Choroid plexus epithelial cell (primary cell): ENCODE results near the gene UIMC1.
"Not testable (repeated sequence)": the region's sequence is repeated elsewhere in the genome, so short reads cannot be mapped to it uniquely, and the experiment has no call there.

Experiments
- DNase-seq: peaks from one replicate; pipeline ENCODE4 v3.0.0-alpha.2; 2010; ENCODE audit warnings: low read depth
- H3K4me3 ChIP-seq: 2 replicates; pipeline ENCODE4 v1.5.1; 2011; ENCODE audit warnings: low read depth, mild to moderate bottlenecking, control low read depth, low read length, moderate library complexity
- TF ChIP-seq, protein P1 (sequence below): conservative IDR thresholded peaks from 2 replicates; pipeline ENCODE4 v1.5.1; 2011; ENCODE audit warnings: low read depth, mild to moderate bottlenecking, control low read depth, inconsistent platforms, low read length, moderate library complexity

The UIMC1 gene

DNA sequence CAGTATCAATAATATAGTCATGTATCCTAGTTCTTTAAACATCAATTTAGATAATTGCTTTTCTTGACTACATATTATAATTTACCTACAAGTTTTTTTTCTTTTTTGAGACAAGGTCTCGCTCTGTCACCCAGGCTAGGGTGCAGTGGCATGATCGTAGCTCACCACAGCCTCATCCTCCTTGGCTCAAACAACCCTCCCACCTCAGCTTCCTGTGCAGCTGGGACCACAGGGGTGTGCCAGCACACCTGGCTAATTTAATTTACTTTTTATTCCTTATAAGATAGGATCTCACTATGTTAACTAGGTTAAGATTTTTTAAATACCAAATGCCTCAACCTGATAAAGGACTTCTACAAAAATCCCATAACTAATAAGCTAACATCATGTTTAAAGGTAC is 21.1 kb downstream of the UIMC1 start:
- TF ChIP-seq, protein P1, sequence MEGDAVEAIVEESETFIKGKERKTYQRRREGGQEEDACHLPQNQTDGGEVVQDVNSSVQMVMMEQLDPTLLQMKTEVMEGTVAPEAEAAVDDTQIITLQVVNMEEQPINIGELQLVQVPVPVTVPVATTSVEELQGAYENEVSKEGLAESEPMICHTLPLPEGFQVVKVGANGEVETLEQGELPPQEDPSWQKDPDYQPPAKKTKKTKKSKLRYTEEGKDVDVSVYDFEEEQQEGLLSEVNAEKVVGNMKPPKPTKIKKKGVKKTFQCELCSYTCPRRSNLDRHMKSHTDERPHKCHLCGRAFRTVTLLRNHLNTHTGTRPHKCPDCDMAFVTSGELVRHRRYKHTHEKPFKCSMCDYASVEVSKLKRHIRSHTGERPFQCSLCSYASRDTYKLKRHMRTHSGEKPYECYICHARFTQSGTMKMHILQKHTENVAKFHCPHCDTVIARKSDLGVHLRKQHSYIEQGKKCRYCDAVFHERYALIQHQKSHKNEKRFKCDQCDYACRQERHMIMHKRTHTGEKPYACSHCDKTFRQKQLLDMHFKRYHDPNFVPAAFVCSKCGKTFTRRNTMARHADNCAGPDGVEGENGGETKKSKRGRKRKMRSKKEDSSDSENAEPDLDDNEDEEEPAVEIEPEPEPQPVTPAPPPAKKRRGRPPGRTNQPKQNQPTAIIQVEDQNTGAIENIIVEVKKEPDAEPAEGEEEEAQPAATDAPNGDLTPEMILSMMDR: no peak
- H3K4me3 ChIP-seq: no peak overlapping the region
- DNase-seq: no peak

DNA sequence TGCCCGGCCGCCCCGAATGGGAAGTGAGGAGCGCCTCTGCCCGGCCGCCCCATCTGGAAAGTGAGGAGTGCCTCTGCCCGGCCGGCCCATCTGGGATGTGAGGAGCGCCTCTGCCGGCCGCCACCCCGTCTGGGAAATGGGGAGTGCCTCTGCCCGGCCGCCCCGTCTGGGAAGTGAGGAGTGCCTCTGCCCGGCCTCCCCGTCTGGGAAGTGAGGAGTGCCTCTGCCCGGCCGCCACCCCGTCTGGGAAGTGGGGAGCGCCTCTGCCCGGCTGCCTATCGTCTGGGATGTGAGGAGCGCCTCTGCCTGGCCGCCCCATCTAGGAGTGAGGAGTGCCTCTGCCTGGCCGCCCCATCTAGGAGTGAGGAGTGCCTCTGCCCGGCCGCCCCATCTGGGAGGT is 22.4 kb downstream of the UIMC1 start:
- not testable (repeated sequence) for DNase-seq

DNA sequence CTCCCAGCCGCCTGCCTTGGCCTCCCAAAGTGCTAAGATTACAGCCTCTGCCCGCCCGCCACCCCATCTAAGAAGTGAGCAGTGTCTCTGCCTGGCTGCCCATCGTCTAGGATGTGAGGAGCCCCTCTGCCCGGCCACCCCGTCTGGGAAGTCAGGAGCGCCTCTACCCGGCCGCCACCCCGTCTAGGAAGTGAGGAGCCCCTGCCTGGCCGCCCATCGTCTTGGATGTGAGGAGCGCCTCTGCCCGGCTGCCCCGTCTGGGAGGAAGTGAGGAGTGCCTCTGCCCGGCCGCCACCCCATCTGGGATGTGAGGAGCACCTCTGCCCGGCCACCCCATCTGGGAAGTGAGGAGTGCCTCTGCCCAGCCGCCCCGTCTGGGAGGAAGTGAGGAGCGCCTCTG is 23.0 kb downstream of the UIMC1 start:
- H3K4me3 ChIP-seq, DNase-seq: not testable (repeated sequence)

More for the DNA sequence above, 22.4 kb downstream of the UIMC1 start:
- H3K4me3 ChIP-seq: not testable (repeated sequence)

DNA sequence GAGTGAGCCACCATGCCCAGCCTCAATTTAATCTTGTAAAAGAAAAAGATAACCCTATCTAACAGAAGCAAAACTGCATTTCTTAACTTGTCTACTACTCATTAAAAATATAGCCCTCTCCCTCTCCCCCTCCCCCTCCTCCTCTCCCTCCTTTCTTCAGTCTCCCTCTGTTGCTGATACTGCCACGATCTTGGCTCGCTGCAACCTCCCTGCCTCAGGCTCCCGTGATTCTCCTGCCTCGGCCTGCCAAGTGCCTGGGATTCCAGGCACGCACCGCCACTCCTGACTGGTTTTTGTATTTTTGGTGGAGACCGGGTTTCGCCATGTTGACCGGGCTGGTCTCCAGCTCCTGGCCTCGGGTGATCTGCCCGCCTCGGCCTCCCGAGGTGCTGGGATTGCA is 23.5 kb downstream of the UIMC1 start:
- not testable (repeated sequence) for H3K4me3 ChIP-seq, DNase-seq

DNA sequence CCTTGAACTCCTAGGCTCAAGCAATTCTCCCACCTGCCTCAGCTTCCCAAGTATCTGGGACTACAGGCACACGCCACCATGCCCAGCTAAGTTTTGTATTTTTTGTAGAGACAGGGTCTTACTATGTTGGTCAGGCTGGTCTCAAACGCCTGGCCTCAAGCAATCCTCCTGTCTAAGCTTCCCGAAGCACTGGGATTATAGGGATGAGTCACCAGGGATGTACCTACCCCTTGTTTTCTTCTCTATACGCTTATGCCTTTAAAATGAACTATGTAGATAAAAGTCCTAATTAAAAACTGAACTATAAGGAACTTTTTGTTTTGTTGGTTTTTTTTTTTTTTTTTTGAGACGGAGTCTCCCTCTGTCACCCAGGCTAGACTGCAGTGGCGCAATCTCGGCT is 25.8 kb downstream of the UIMC1 start:
- TF ChIP-seq, protein P1: no peak
- H3K4me3 ChIP-seq: no peak overlapping the region
- no peak for DNase-seq

DNA sequence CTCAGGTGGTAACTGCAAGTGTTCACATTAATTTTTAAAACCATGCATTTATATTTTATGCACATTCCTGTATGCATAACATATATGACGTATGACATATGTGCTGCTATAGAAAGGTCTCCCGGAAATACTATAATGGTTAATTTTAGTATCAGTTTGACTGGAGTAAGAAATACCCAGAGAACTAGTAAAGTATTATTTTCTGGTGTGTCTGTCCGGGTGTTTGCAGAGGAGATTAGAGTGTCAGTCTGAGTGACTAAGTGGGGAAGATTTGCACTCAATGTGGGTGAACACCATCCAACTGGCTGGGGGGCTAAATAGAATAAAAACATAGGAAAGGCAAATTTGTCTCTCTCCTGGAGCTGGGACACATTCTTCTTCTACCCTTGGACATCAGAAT is 26.9 kb downstream of the UIMC1 start:
- H3K4me3 ChIP-seq: no peak overlapping the region
- TF ChIP-seq, protein P1: no peak
- no peak for DNase-seq

DNA sequence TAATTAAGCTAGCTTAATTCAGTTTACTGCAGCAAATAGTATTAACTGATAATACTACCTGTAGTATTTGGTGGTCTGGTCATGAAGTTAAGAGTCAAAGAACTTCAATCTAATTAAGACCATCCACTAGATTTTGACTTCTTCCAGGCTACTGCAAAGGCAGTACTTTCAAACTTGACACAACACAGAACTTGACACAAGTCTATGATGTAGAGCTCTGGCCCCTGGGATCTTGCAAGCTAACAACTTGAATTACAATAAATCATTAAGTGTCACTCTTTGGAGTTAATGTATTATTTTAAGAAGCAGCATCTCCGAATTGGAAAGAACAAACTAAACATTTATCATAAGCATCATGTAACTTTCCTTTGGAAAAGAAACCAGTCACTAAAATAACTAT is 40.9 kb downstream of the UIMC1 start:
- H3K4me3 ChIP-seq: no peak overlapping the region
- no peak for DNase-seq
- TF ChIP-seq, protein P1: no peak

DNA sequence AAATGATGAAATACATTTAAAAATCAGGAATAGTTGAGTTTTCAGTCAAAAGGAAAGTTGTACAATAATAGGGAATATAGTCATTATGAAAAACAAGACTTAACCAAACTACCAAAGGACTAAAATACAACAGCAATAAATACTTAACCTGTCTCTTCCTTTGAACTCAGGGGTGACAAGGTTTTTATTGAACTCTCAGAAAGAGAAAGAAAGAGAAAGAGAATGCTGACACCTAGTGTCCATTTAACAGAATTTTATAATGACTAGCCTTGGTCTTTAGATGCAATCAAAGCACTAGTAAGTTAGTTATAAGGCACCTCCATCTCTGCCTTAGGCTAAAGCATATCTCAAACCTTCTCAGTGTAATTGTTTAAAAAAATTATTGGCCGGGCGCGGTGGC is 47.5 kb downstream of the UIMC1 start:
- H3K4me3 ChIP-seq: no peak overlapping the region
- DNase-seq: peak; percentile 53
- TF ChIP-seq, protein P1: peak; percentile 39

DNA sequence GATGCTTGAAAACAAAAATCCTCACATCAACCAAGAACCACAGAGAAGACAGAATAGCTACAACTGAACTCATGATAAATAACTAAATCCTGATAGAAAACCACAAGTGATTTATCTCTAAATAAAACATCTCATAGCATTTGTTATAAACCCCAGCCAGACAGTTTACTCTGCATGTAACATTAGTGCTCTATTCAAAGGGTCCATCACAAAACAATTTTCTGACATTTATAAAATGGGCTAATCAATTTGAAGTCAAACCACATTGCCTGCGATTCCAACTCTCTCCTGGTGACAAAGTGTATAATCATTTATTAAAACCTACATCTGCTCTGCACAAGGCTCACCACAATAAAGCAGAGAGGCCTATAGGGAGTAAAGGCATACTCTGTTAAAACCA is 49.8 kb downstream of the UIMC1 start:
- no peak for DNase-seq
- no peak overlapping the region for H3K4me3 ChIP-seq
- TF ChIP-seq, protein P1: no peak
